Measurements from ENCODE around the gene CCT7. TPM values are rescaled to one million over a fixed set of nuclear protein-coding genes. Genes with fewer than 3 reads are reported as not detected.

CCT7 gene
- total and polyA plus RNA-seq, 8 donors, result 124 to 243 (median 147) TPM

GRCh38 chr2:73254343-73255006 is 20.4 kb downstream of the CCT7 start:
- DNase-seq, result no peak
- Histone ChIP-seq H3K4me1 (no peaks in the 10 kb centered on the region), H3K9me3 (no peaks in the 10 kb centered on the region), H3K36me3 (peaks cover 37 to 64% (median 60%) of the 10 kb centered on the region in 4 donors), H3K4me3 (no peak overlapping the region), H3K27ac (no peak overlapping the region), H3K27me3 (no peaks in the 10 kb centered on the region)
- intact Hi-C loops (cut with DNase I; ENCODE audit: low total_unique reads), result no loop called here
- 87 to 94% (median 92%) methylated on average over 6 to 7 of the region's 7 CpGs for WGBS, 5 donors
- TF ChIP-seq CTCF (IDR thresholded peaks at IDR 0.05), result no peak
- TF ChIP-seq EP300 (IDR thresholded peaks at IDR 0.05), result no peak
- TF ChIP-seq POLR2A (IDR thresholded peaks at IDR 0.05), result no peak
- no peak for TF ChIP-seq POLR2AphosphoS5 (IDR thresholded peaks at IDR 0.05)

GRCh38 chr2:73255007-73255644 is 21.0 kb downstream of the CCT7 start:
- no peak for DNase-seq
- WGBS, 5 donors, result 54 to 65% (median 62%) methylated on average over 3 to 4 of the region's 4 CpGs

GRCh38 chr2:73255907-73256617 is 22.0 kb downstream of the CCT7 start:
- Histone ChIP-seq H3K27me3 (no peaks in the 10 kb centered on the region), H3K27ac (no peak overlapping the region), H3K4me3 (no peak overlapping the region), H3K4me1 (no peaks in the 10 kb centered on the region), H3K9me3 (no peaks in the 10 kb centered on the region), H3K36me3 (peaks cover 21 to 48% (median 44%) of the 10 kb centered on the region in 4 donors)
- 58 to 67% (median 62%) methylated on average over 5 of the region's 5 CpGs for WGBS, 5 donors
- DNase-seq, result no peak
- intact Hi-C loops (cut with DNase I; ENCODE audit: low total_unique reads), result no loop called here
- TF ChIP-seq POLR2A (IDR thresholded peaks at IDR 0.05) (no peak), CTCF (IDR thresholded peaks at IDR 0.05) (no peak), POLR2AphosphoS5 (IDR thresholded peaks at IDR 0.05) (no peak), EP300 (IDR thresholded peaks at IDR 0.05) (no peak)

More at GRCh38 chr2:73255007-73255644, 21.0 kb downstream of the CCT7 start:
- H3K4me3 ChIP-seq, result no peak overlapping the region
- no peaks in the 10 kb centered on the region for H3K9me3 ChIP-seq
- TF ChIP-seq EP300 (IDR thresholded peaks at IDR 0.05) (no peak), CTCF (IDR thresholded peaks at IDR 0.05) (no peak), POLR2A (IDR thresholded peaks at IDR 0.05) (no peak), POLR2AphosphoS5 (IDR thresholded peaks at IDR 0.05) (no peak)
- H3K27ac ChIP-seq, result no peak overlapping the region
- peaks cover 30 to 57% (median 54%) of the 10 kb centered on the region in 4 donors for H3K36me3 ChIP-seq
- H3K4me1 ChIP-seq, result no peaks in the 10 kb centered on the region
- intact Hi-C loops (cut with DNase I; ENCODE audit: low total_unique reads), result no loop called here
- no peaks in the 10 kb centered on the region for H3K27me3 ChIP-seq

- intact Hi-C loops (cut with DNase I; ENCODE audit: low total_unique reads), result no loop called here
- H3K36me3 ChIP-seq, result peaks cover 16 to 43% (median 39%) of the 10 kb centered on the region in 4 donors
- no peak overlapping the region for H3K4me3 ChIP-seq
- no peak overlapping the region for H3K27ac ChIP-seq
- no peaks in the 10 kb centered on the region for H3K9me3 ChIP-seq
- H3K27me3 ChIP-seq, result no peaks in the 10 kb centered on the region
- H3K4me1 ChIP-seq, result no peaks in the 10 kb centered on the region
- 20 to 88% (median 80%) methylated on average over 1 of the region's 1 CpG for WGBS, 5 donors
- TF ChIP-seq CTCF (IDR thresholded peaks at IDR 0.05) (no peak), POLR2AphosphoS5 (IDR thresholded peaks at IDR 0.05) (no peak), EP300 (IDR thresholded peaks at IDR 0.05) (no peak), POLR2A (IDR thresholded peaks at IDR 0.05) (no peak)
- no peak for DNase-seq
These were observed 22.5 kb downstream of the CCT7 start for GRCh38 chr2:73256618-73256922.
